Measurements from ENCODE around the gene TBC1D10A.
A peak's percentile ranks its signal among the peaks of the same experiment; 100 is the strongest.

The TBC1D10A gene

GRCh38 chr22:30288419-30289140, 38.2 kb downstream of the TBC1D10A start:
- Histone ChIP-seq H3K27me3 (ENCODE audit: control insufficient read depth, insufficient read depth, low read length) (no peaks in the 10 kb centered on the region), H2AFZ (peak overlapping the region; percentile 15), H3K36me3 (ENCODE audit: control insufficient read depth, insufficient read depth, low read length) (no peaks in the 10 kb centered on the region), H3K9ac (peak overlapping the region; percentile 55), H3K27ac (peak overlapping the region; percentile 98), H3K9me3 (ENCODE audit: control insufficient read depth, low read length) (no peaks in the 10 kb centered on the region), H3K4me2 (ENCODE audit: low read length) (peak overlapping the region; percentile 95), H3K4me1 (peaks cover 22% of the 10 kb centered on the region), H3K79me2 (no peaks in the 10 kb centered on the region), H3K4me3 (ENCODE audit: low read depth, low read length) (peak overlapping the region; percentile 88)
- TF ChIP-seq CTCF (IDR thresholded peaks at IDR 0.05): no peak

GRCh38 chr22:30287648-30288418, 38.9 kb downstream of the TBC1D10A start:
- Histone ChIP-seq H3K9me3 (ENCODE audit: control insufficient read depth, low read length) (no peaks in the 10 kb centered on the region), H3K4me2 (ENCODE audit: low read length) (peak overlapping the region; percentile 95), H3K79me2 (no peaks in the 10 kb centered on the region), H3K4me1 (peaks cover 22% of the 10 kb centered on the region), H3K4me3 (ENCODE audit: low read depth, low read length) (peak overlapping the region; percentile 88), H3K36me3 (ENCODE audit: control insufficient read depth, insufficient read depth, low read length) (no peaks in the 10 kb centered on the region), H3K27ac (peak overlapping the region; percentile 98), H3K9ac (no peak overlapping the region), H2AFZ (no peak overlapping the region), H3K27me3 (ENCODE audit: control insufficient read depth, insufficient read depth, low read length) (no peaks in the 10 kb centered on the region)
- peak; percentile 71 for TF ChIP-seq CTCF (IDR thresholded peaks at IDR 0.05)

- Histone ChIP-seq H2AFZ (no peak overlapping the region), H3K36me3 (ENCODE audit: control insufficient read depth, insufficient read depth, low read length) (no peaks in the 10 kb centered on the region), H3K9me3 (ENCODE audit: control insufficient read depth, low read length) (no peaks in the 10 kb centered on the region), H3K4me1 (peaks cover 19% of the 10 kb centered on the region), H3K27me3 (ENCODE audit: control insufficient read depth, insufficient read depth, low read length) (no peaks in the 10 kb centered on the region), H3K79me2 (no peaks in the 10 kb centered on the region), H3K27ac (no peak overlapping the region), H3K9ac (no peak overlapping the region), H3K4me3 (ENCODE audit: low read depth, low read length) (no peak overlapping the region), H3K4me2 (ENCODE audit: low read length) (no peak overlapping the region)
- TF ChIP-seq CTCF (IDR thresholded peaks at IDR 0.05): peak; percentile 68
Observed at GRCh38 chr22:30286813-30287647, 39.7 kb downstream of the TBC1D10A start.

GRCh38 chr22:30286331-30286730, 40.4 kb downstream of the TBC1D10A start:
- Histone ChIP-seq H3K27ac (no peak overlapping the region), H3K4me1 (peaks cover 12% of the 10 kb centered on the region), H2AFZ (no peak overlapping the region), H3K27me3 (ENCODE audit: control insufficient read depth, insufficient read depth, low read length) (no peaks in the 10 kb centered on the region), H3K79me2 (no peaks in the 10 kb centered on the region), H3K4me3 (ENCODE audit: low read depth, low read length) (no peak overlapping the region), H3K4me2 (ENCODE audit: low read length) (no peak overlapping the region), H3K36me3 (ENCODE audit: control insufficient read depth, insufficient read depth, low read length) (no peaks in the 10 kb centered on the region), H3K9ac (no peak overlapping the region), H3K9me3 (ENCODE audit: control insufficient read depth, low read length) (no peaks in the 10 kb centered on the region)
- TF ChIP-seq CTCF (IDR thresholded peaks at IDR 0.05): no peak

Data from parathyroid adenoma (tissue), 2 donors.